CD14-positive monocyte (primary cell): Measurements from ENCODE around the gene KCNH1. TPM values are rescaled to one million over a fixed set of nuclear protein-coding genes. Genes with fewer than 3 reads are reported as not detected.

Source experiments
- DNase-seq, 3 donors: peaks; one replicate each; pipeline ENCODE4 v3.0.0-alpha.2; 2011 to 2022
- H2AFZ ChIP-seq: 2 replicates; pipeline ENCODE4 v1.6.0; 2012; ENCODE audit warnings: mild to moderate bottlenecking, low read depth, low read length, inconsistent platforms; ENCODE audit not compliant: insufficient read depth, poor library complexity, severe bottlenecking
- H3K27ac ChIP-seq, 2 donors: 1 replicate in 1 of 2; 2 replicates in 1 of 2; pipeline ENCODE4 v1.5.1; 2012 to 2013; ENCODE audit warnings: low read length in 2 of 2, control low read depth in 1 of 2, inconsistent platforms in 1 of 2, low read depth in 1 of 2, mild to moderate bottlenecking in 1 of 2
- H3K27me3 ChIP-seq, 2 donors: one replicate each; pipeline versions ENCODE4 v1.6.0 to v1.6.1; 2011 to 2013; ENCODE audit warnings: low read length in 2 of 2; ENCODE audit not compliant: control insufficient read depth in 2 of 2, insufficient read depth in 2 of 2
- H3K36me3 ChIP-seq, 2 donors: replicated peaks in 1 of 2; 1 replicate in 1 of 2; 2 replicates in 1 of 2; pipeline versions ENCODE4 v1.5.1 to v1.6.1; 2012 to 2013; ENCODE audit warnings: low read length in 2 of 2, control low read depth in 1 of 2, inconsistent platforms in 1 of 2, mild to moderate bottlenecking in 1 of 2; ENCODE audit not compliant: insufficient read depth in 2 of 2, control insufficient read depth in 1 of 2
- H3K4me1 ChIP-seq, 2 donors: 1 replicate in 1 of 2; 2 replicates in 1 of 2; pipeline versions ENCODE4 v1.5.1 to v1.6.1; 2012 to 2013; ENCODE audit warnings: low read length in 2 of 2, control low read depth in 1 of 2, inconsistent platforms in 1 of 2, mild to moderate bottlenecking in 1 of 2, moderate library complexity in 1 of 2; ENCODE audit not compliant: insufficient read depth in 2 of 2, control insufficient read depth in 1 of 2
- H3K4me2 ChIP-seq: replicated peaks from 2 replicates; pipeline ENCODE3; 2012; ENCODE audit warnings: low read length, moderate library complexity, mild to moderate bottlenecking; ENCODE audit not compliant: poor library complexity, severe bottlenecking; ENCODE audit errors: extremely low read depth
- H3K4me3 ChIP-seq, 3 experiments: fragments of 200-600 bp in 1 of 3; sonication (generic) in 1 of 3; replicated peaks in 1 of 3; 1 replicate in 2 of 3; 2 replicates in 1 of 3; pipeline ENCODE4 v1.5.1; 2011 to 2013; ENCODE audit warnings: low read length in 3 of 3, mild to moderate bottlenecking in 3 of 3, control low read depth in 2 of 3, low read depth in 2 of 3, inconsistent platforms in 1 of 3, moderate library complexity in 1 of 3
- H3K79me2 ChIP-seq: 2 replicates; pipeline ENCODE4 v1.6.0; 2012; ENCODE audit warnings: mild to moderate bottlenecking, control low read depth, inconsistent platforms, low read length, moderate library complexity; ENCODE audit not compliant: insufficient read depth
- H3K9ac ChIP-seq: 2 replicates; pipeline ENCODE4 v1.6.0; 2017; ENCODE audit warnings: low read length, mild to moderate bottlenecking; ENCODE audit not compliant: insufficient read depth, poor library complexity, severe bottlenecking
- H3K9me3 ChIP-seq, 2 donors: replicated peaks in 1 of 2; 1 replicate in 1 of 2; 2 replicates in 1 of 2; pipeline versions ENCODE4 v1.5.1 to v1.6.1; 2012 to 2013; ENCODE audit warnings: low read length in 2 of 2, control low read depth in 1 of 2; ENCODE audit not compliant: control insufficient read depth in 1 of 2, insufficient read depth in 1 of 2
- H4K20me1 ChIP-seq: 2 replicates; pipeline ENCODE4 v1.6.0; 2012; ENCODE audit warnings: mild to moderate bottlenecking, low read length, control low read depth, moderate library complexity; ENCODE audit not compliant: insufficient read depth
- H3K27ac Mint-ChIP-seq, 7 donors: one replicate each; pipeline ENCODE4 v1.8.0; 2020; ENCODE audit warnings: mild to moderate bottlenecking in 7 of 7, mixed read lengths in 7 of 7, moderate library complexity in 6 of 7, inconsistent platforms in 2 of 7
- H3K27me3 Mint-ChIP-seq, 3 donors: one replicate each; pipeline ENCODE4 v1.8.0; 2021 to 2022; ENCODE audit warnings: low read depth in 3 of 3, mild to moderate bottlenecking in 3 of 3, mixed read lengths in 3 of 3, moderate library complexity in 3 of 3, inconsistent platforms in 1 of 3
- H3K36me3 Mint-ChIP-seq, 2 donors: one replicate each; pipeline ENCODE4 v1.8.0; 2020; ENCODE audit warnings: mixed read lengths in 2 of 2, inconsistent platforms in 1 of 2, mild to moderate bottlenecking in 1 of 2
- H3K4me1 Mint-ChIP-seq: one replicate; pipeline ENCODE4 v1.8.0; 2020; ENCODE audit warnings: mild to moderate bottlenecking, mixed read lengths
- H3K4me3 Mint-ChIP-seq, 2 donors: one replicate each; pipeline ENCODE4 v1.8.0; 2020; ENCODE audit warnings: mild to moderate bottlenecking in 2 of 2, mixed read lengths in 2 of 2, moderate library complexity in 1 of 2
- H3K9me3 Mint-ChIP-seq, 7 donors: one replicate each; pipeline ENCODE4 v1.8.0; 2020 to 2022; ENCODE audit warnings: mixed read lengths in 7 of 7, mild to moderate bottlenecking in 6 of 7, moderate library complexity in 6 of 7, inconsistent platforms in 2 of 7
- WGBS: methylation state at CpG from one replicate; pipeline ENCODE4 v1.1.5; 2013; ENCODE audit warnings: missing lambda C conversion rate; ENCODE audit not compliant: insufficient coverage; 5-methylcytosine and 5-hydroxymethylcytosine counted together
- intact Hi-C, 2 donors: fragments of 100-400 bp; cut with micrococcal nuclease; formaldehyde crosslinking; loops; one replicate each; pipeline versions ENCODE4 v1.15.0 to v1.15.1; 2023
- polyA plus RNA-seq, 3 donors: library from polyadenylated mRNA; depleted of rRNA in 1 of 3; unstranded in 2 of 3; stranded (reverse) in 1 of 3; fragments of 300-500 nt in 2 of 3; fragments of >200 nt in 1 of 3; fragmentation: Illumina TruSeq in 2 of 3; gene quantifications; 1 replicate in 2 of 3; 2 replicates in 1 of 3; pipeline ENCODE4 v1.2.3, GENCODE V29; 2012 to 2021
- TF ChIP-seq, protein P1 (sequence below): fragments of 200-600 bp; IDR thresholded peaks from one replicate; pipeline ENCODE4 v1.8.0; 2022; ENCODE audit warnings: antibody characterized with exemption, mild to moderate bottlenecking

Gene KCNH1
- polyA plus RNA-seq, 3 donors = not detected

DNA sequence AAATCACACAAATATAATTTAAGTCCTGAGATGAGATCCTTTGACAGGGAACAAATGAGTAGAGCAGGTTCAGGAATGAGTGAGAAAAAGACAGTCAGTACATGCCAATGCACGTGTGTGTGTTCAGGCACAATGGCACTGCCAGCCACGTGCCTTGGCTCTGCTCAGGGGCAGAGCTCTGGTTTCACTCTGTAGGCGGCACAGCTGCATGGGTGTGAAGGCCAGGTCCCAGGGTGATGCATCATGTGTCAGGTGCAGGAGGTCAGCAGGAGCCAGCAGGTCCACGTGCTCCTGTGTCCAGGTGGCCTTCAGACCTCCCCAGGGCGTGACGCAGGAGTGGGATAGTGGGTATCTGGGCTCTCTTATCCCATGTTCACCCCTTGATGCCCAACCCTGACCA, 386.1 kb downstream of the KCNH1 start:
- TF ChIP-seq, protein P1, sequence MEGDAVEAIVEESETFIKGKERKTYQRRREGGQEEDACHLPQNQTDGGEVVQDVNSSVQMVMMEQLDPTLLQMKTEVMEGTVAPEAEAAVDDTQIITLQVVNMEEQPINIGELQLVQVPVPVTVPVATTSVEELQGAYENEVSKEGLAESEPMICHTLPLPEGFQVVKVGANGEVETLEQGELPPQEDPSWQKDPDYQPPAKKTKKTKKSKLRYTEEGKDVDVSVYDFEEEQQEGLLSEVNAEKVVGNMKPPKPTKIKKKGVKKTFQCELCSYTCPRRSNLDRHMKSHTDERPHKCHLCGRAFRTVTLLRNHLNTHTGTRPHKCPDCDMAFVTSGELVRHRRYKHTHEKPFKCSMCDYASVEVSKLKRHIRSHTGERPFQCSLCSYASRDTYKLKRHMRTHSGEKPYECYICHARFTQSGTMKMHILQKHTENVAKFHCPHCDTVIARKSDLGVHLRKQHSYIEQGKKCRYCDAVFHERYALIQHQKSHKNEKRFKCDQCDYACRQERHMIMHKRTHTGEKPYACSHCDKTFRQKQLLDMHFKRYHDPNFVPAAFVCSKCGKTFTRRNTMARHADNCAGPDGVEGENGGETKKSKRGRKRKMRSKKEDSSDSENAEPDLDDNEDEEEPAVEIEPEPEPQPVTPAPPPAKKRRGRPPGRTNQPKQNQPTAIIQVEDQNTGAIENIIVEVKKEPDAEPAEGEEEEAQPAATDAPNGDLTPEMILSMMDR = no peak
- H3K4me3 ChIP-seq = no peak overlapping the region
- no peaks in the 10 kb centered on the region for H3K9me3 ChIP-seq
- intact Hi-C loops = no loop called here
- H3K27me3 ChIP-seq = no peaks in the 10 kb centered on the region
- H2AFZ ChIP-seq = no peak overlapping the region
- 94% methylated on average over 3 of the region's 6 CpGs for WGBS
- Mint-ChIP-seq H3K4me1 (no peaks in the 10 kb centered on the region), H3K27ac (no peak overlapping the region), H3K36me3 (no peaks in the 10 kb centered on the region), H3K27me3 (peaks cover 0 to 5% (median 4%) of the 10 kb centered on the region in 3 donors), H3K4me3 (no peak overlapping the region), H3K9me3 (peaks cover 0 to 2% (median 0%) of the 10 kb centered on the region in 7 donors)
- H4K20me1 ChIP-seq = no peaks in the 10 kb centered on the region
- no peaks in the 10 kb centered on the region for H3K4me1 ChIP-seq
- no peaks in the 10 kb centered on the region for H3K36me3 ChIP-seq
- no peaks in the 10 kb centered on the region for H3K79me2 ChIP-seq
- no peak overlapping the region for H3K4me2 ChIP-seq
- no peak for DNase-seq
- no peak overlapping the region for H3K9ac ChIP-seq
- H3K27ac ChIP-seq = no peak overlapping the region

DNA sequence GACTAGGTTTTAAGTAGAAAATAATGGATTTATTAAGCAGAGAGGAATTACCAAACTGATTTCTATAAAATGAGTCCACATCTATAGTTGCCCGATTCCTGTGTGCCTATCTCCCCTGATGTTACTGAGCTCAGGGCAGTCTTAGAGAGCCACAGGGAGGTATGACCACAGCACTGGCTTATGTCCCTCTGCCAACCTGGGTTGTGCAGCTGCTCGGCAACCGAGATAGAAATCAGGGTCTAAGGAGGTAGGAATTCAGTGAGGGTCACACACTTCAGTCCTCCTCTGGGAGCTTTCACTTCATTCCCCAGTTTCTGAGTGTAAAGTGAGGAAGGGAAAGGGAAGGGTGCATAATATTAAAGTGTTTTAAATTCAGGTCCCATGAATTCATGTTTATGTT, 386.8 kb downstream of the KCNH1 start:
- no peaks in the 10 kb centered on the region for H3K36me3 ChIP-seq
- intact Hi-C loops = no loop called here
- Mint-ChIP-seq H3K4me3 (no peak overlapping the region), H3K27ac (no peak overlapping the region), H3K36me3 (no peaks in the 10 kb centered on the region), H3K9me3 (no peaks in the 10 kb centered on the region), H3K27me3 (peaks cover 3 to 5% (median 4%) of the 10 kb centered on the region in 3 donors), H3K4me1 (no peaks in the 10 kb centered on the region)
- no peak overlapping the region for H3K4me2 ChIP-seq
- no peaks in the 10 kb centered on the region for H3K27me3 ChIP-seq
- no peaks in the 10 kb centered on the region for H4K20me1 ChIP-seq
- DNase-seq = no peak
- H3K4me1 ChIP-seq = no peaks in the 10 kb centered on the region
- H2AFZ ChIP-seq = no peak overlapping the region
- no CpG with 5 or more reads among the region's 3 CpGs for WGBS
- no peaks in the 10 kb centered on the region for H3K9me3 ChIP-seq
- H3K27ac ChIP-seq = no peak overlapping the region
- TF ChIP-seq, protein P1 = no peak
- no peak overlapping the region for H3K9ac ChIP-seq
- H3K4me3 ChIP-seq = no peak overlapping the region
- H3K79me2 ChIP-seq = no peaks in the 10 kb centered on the region
